ENCODE data around the gene UFSP1. TPM values are rescaled to one million over a fixed set of nuclear protein-coding genes. Genes with fewer than 3 reads are reported as not detected.

UFSP1 gene
- total and polyA plus RNA-seq, 2 of the 13 experiments (the other 11 are each of a cell fraction or from before 2014, with no cell fraction given) = 0.65 to 3.3 TPM

- no peak for TF ChIP-seq SOX6 (IDR thresholded peaks at IDR 0.05)
- TF ChIP-seq SOX6 (CRISPR knock-in tag; IDR thresholded peaks at IDR 0.05) = no peak
- TF ChIP-seq ZNF652 (CRISPR knock-in tag; IDR thresholded peaks at IDR 0.05; ENCODE audit: borderline replicate concordance, low read depth) = no peak
- no peak for TF ChIP-seq ZBTB42 (CRISPR knock-in tag; IDR thresholded peaks at IDR 0.05)
- TF ChIP-seq ATRX (CRISPR knock-in tag; IDR thresholded peaks at IDR 0.05; ENCODE audit: borderline replicate concordance) = no peak
- no peak for TF ChIP-seq DPF2 (CRISPR knock-in tag; IDR thresholded peaks at IDR 0.05; ENCODE audit: borderline replicate concordance, low read depth)
- TF ChIP-seq REL (CRISPR knock-in tag; conservative IDR thresholded peaks at IDR 0.05) = 0 out of 2 replicates have a peak, but pooled peaks have one; percentile 41
- TF ChIP-seq ZNF121 (CRISPR knock-in tag; IDR thresholded peaks at IDR 0.05) = no peak
- TF ChIP-seq SP2 (CRISPR knock-in tag; IDR thresholded peaks at IDR 0.05) = no peak
- no peak for TF ChIP-seq ZNF83 (CRISPR knock-in tag; IDR thresholded peaks at IDR 0.05; ENCODE audit: borderline replicate concordance)
- no peak for TF ChIP-seq ZNF3 (CRISPR knock-in tag; IDR thresholded peaks at IDR 0.05)
- TF ChIP-seq TEF (CRISPR knock-in tag; IDR thresholded peaks at IDR 0.05) = no peak
- TF ChIP-seq ARNTL (CRISPR knock-in tag; IDR thresholded peaks at IDR 0.05) = peak; percentile 55; the same call in 1 of the 2 replicates
- TF ChIP-seq MLXIP (CRISPR knock-in tag; IDR thresholded peaks at IDR 0.05; ENCODE audit: borderline replicate concordance) = no peak
- no peak for TF ChIP-seq ZBTB21 (CRISPR knock-in tag; IDR thresholded peaks at IDR 0.05)
- TF ChIP-seq DZIP1 (CRISPR knock-in tag; IDR thresholded peaks at IDR 0.05) = no peak
- no peak for TF ChIP-seq PRDM15 (CRISPR knock-in tag; IDR thresholded peaks at IDR 0.05)
- TF ChIP-seq MXD3 (CRISPR knock-in tag; IDR thresholded peaks at IDR 0.05) = no peak
- TF ChIP-seq NCOR1 (IDR thresholded peaks at IDR 0.05; ENCODE audit: borderline replicate concordance, low read length) = no peak
- TF ChIP-seq ZNF501 (CRISPR knock-in tag; IDR thresholded peaks at IDR 0.05) = 0 out of 2 replicates have a peak, but pooled peaks have one; percentile 4
These were observed 6.6 kb upstream of the UFSP1 start (continued) for GRCh38 chr7:100895956-100896731.

Data from HepG2 (cell line).